ENCODE results near the gene TEX19.
"Not testable (repeated sequence)": the region's sequence is repeated elsewhere in the genome, so short reads cannot be mapped to it uniquely, and the experiment has no call there.

The TEX19 gene

DNA sequence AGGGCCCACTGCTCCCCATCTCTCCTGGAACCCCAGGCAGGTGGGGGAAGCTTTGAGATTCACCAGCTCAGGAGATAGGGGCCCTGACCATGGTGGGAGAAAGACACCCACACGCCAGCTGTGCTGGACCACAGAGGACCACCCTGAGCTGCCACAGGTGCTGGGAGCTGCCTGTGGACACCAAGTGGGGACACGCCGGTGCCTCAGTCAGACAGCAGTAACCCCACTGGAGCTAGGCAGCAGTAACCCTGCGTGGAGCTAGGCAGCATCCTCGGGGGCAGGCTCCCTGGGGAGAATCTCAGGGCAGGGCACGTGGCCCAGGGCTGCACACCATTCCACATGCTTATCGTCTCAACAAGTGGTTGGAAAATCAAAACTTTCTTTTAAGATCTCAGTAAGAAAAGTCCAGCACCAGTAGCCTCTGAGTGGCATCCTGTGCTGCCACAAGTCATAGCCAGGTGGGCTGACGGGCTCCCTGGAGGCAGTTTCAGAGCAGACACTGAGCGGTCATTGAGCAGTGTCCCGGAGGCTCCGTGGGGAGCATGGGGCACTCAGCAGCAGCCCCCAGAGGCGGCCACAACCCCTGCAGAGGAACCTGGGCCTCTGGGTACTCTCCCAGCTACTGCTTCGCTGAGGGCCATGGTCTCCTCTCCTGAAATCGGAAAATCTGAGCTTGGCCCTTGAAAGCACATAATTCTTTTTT is 51.1 kb downstream of the TEX19 start:
- H3K36me3 ChIP-seq (ENCODE audit: control insufficient read depth in 5 of 5, insufficient read depth in 5 of 5, low read length in 5 of 5): peaks cover 0 to 30% (median 15%) of the 10 kb centered on the region in 5 donors

DNA sequence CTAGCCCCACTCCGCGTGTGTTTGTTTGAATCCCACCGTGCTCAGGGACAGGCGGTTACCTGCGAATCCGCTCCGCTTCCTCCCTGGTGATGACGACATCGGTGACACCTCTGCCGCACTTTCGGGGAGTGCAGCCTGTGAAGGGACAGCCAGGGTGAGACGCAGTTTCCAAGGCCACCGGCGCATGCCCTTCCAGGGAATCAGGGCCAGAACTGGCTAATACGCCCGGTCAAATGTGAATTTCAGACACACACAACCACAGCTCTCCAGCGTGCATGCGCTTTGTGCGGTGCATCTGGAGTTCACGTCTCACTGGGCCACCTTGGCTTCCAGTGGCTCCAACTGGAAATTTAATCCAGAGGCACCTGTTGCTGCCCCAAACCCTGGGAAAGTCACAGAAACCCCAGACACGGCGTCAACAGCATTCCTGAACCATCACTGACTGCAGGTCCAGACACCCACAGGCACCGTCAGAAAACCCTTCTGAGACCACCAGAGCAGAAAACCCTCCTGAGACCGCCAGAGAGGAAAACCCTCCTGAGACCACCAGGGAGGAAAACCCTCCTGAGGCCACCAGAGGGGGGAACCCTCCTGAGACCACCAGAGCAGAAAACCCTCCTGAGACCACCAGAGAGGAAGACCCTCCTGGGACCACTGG is 52.5 kb downstream of the TEX19 start:
- H3K9ac ChIP-seq (ENCODE audit: low read length in 5 of 5): no peak overlapping the region
- no peak overlapping the region for H3K27ac ChIP-seq (ENCODE audit: low read depth, low read length)
- no peaks in the 10 kb centered on the region for H3K9me3 ChIP-seq (ENCODE audit: control insufficient read depth in 5 of 5, low read length in 5 of 5)
- peaks cover 0 to 5% (median 5%) of the 10 kb centered on the region in 5 donors for H3K4me1 ChIP-seq (ENCODE audit: control insufficient read depth in 5 of 5, insufficient read depth in 5 of 5, low read length in 5 of 5)
- no peak overlapping the region for H3K4me3 ChIP-seq (ENCODE audit: low read depth in 1 of 5, low read length in 5 of 5)
- no peaks in the 10 kb centered on the region for H3K27me3 ChIP-seq (ENCODE audit: control insufficient read depth in 5 of 5, insufficient read depth in 4 of 5, low read length in 5 of 5)
- peaks cover 0 to 23% (median 12%) of the 10 kb centered on the region in 5 donors for H3K36me3 ChIP-seq (ENCODE audit: control insufficient read depth in 5 of 5, insufficient read depth in 5 of 5, low read length in 5 of 5)

More for the DNA sequence above, 51.1 kb downstream of the TEX19 start:
- no peak overlapping the region for H3K27ac ChIP-seq (ENCODE audit: low read depth, low read length)
- peaks cover 0 to 5% (median 5%) of the 10 kb centered on the region in 5 donors for H3K4me1 ChIP-seq (ENCODE audit: control insufficient read depth in 5 of 5, insufficient read depth in 5 of 5, low read length in 5 of 5)
- no peak overlapping the region for H3K4me3 ChIP-seq (ENCODE audit: low read depth in 1 of 5, low read length in 5 of 5)
- H3K9ac ChIP-seq (ENCODE audit: low read length in 5 of 5): no peak overlapping the region
- no peaks in the 10 kb centered on the region for H3K9me3 ChIP-seq (ENCODE audit: control insufficient read depth in 5 of 5, low read length in 5 of 5)
- H3K27me3 ChIP-seq (ENCODE audit: control insufficient read depth in 5 of 5, insufficient read depth in 4 of 5, low read length in 5 of 5): no peaks in the 10 kb centered on the region

DNA sequence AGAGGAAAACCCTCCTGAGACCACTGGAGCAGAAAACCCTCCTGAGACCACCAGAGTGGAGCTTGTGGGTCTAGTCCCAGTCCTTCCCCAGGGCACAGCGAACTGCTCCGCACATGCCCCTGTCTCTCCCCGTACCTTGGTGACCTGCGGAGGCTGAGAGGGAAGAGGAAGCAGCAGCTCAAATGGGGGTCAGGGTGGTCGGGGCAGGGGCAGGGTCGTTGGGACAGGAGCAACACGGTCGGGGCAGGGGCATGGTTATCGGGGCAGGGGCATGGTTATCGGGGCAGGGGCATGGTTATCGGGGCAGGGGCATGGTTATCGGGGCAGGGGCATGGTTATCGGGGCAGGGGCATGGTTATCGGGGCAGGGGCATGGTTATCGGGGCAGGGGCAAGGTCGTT is 53.0 kb downstream of the TEX19 start:
- not testable (repeated sequence) for H3K4me1 ChIP-seq (ENCODE audit: control insufficient read depth in 5 of 5, insufficient read depth in 5 of 5, low read length in 5 of 5); H3K9me3 ChIP-seq (ENCODE audit: control insufficient read depth in 5 of 5, low read length in 5 of 5); H3K9ac ChIP-seq (ENCODE audit: low read length in 5 of 5); H3K4me3 ChIP-seq (ENCODE audit: low read depth in 1 of 5, low read length in 5 of 5); H3K27ac ChIP-seq (ENCODE audit: low read depth, low read length); H3K27me3 ChIP-seq (ENCODE audit: control insufficient read depth in 5 of 5, insufficient read depth in 4 of 5, low read length in 5 of 5)
- H3K36me3 ChIP-seq (ENCODE audit: control insufficient read depth in 5 of 5, insufficient read depth in 5 of 5, low read length in 5 of 5): peaks cover 0 to 23% (median 12%) of the 10 kb centered on the region in 5 donors

DNA sequence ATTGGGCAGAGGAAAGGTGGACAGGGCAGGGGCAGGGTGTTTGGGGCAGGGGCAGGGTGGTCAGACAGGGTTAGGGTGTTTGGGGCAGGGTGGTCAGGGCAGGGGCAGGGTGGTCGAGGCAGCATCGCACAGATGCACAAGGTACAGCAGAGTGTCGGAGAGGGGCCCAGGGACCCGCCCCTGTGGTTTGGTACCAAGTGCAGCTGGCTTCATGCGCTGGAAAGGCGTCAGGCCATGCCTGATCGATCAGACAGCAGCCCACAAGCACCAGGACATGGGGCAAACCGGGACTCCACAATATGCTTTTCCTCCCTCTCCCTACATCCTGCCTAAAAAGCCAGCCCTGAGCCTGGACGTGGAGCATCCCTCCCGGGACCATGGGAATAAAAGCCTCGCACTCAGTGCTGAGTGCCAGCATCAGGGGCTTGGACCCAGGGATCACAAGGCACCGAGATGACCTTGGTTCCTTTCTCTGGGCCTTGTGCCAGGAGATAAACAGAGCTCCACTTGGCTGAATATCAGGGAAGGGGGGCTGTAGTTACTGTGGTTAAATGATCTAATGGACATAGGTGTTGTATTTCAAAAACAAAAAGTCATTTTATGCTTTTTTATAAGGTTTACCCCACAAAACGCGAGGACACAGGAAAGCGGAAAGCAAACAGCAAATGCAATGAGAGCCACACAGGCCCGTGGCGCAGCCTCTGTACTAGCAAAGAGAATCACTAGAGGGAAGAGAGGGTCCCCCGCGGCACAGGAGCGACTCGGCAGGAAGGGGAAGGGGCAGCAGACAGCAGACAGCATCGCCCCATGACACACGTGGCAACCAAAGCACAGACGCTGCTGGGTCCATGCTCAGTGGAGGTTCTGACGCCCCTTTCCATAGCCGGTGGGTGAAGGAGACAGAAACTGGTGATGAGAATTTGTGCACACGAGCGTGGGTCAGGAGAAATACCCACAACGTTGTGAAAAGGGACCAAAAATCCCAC is 53.8 kb downstream of the TEX19 start:
- Histone ChIP-seq H3K9me3 (ENCODE audit: control insufficient read depth in 5 of 5, low read length in 5 of 5) (no peaks in the 10 kb centered on the region), H3K36me3 (ENCODE audit: control insufficient read depth in 5 of 5, insufficient read depth in 5 of 5, low read length in 5 of 5) (peaks cover 0 to 20% (median 12%) of the 10 kb centered on the region in 5 donors), H3K4me1 (ENCODE audit: control insufficient read depth in 5 of 5, insufficient read depth in 5 of 5, low read length in 5 of 5) (peaks cover 3 to 9% (median 8%) of the 10 kb centered on the region in 5 donors), H3K27ac (ENCODE audit: low read depth, low read length) (no peak overlapping the region), H3K27me3 (ENCODE audit: control insufficient read depth in 5 of 5, insufficient read depth in 4 of 5, low read length in 5 of 5) (no peaks in the 10 kb centered on the region), H3K4me3 (ENCODE audit: low read depth in 1 of 5, low read length in 5 of 5) (no peak overlapping the region), H3K9ac (ENCODE audit: low read length in 5 of 5) (no peak overlapping the region)

Measured in subcutaneous abdominal adipose tissue (tissue), 5 donors.